Hematopoietic multipotent progenitor cell (in vitro differentiated cells): ENCODE data around the gene MYBPC2. TPM values are rescaled to one million over a fixed set of nuclear protein-coding genes. Genes with fewer than 3 reads are reported as not detected.
"Not testable (repeated sequence)": the region's sequence is repeated elsewhere in the genome, so short reads cannot be mapped to it uniquely, and the experiment has no call there.

Source experiments
- DNase-seq, 3 donors: peaks; one replicate each; pipeline ENCODE4 v3.0.0-alpha.2; 2011 to 2015; ENCODE audit warnings: low read depth in 2 of 3, low spot score in 2 of 3
- total RNA-seq: library from RNA; depleted of rRNA; stranded (reverse); fragments of >200 nt; gene quantifications from one replicate; pipeline ENCODE4 v1.2.3, GENCODE V29; 2012

MYBPC2 gene
- total RNA-seq = 0.27 TPM

- peak in 1 of 3 donors; percentile 10 for DNase-seq
Measured at GRCh38 chr19:50432221-50433028, at the start of gene MYBPC2. Gene MYBPC2, plus strand, starts transcription at chr19:50432892. Its CDS starts 62 bp downstream, at chr19:50432954.

DNA sequence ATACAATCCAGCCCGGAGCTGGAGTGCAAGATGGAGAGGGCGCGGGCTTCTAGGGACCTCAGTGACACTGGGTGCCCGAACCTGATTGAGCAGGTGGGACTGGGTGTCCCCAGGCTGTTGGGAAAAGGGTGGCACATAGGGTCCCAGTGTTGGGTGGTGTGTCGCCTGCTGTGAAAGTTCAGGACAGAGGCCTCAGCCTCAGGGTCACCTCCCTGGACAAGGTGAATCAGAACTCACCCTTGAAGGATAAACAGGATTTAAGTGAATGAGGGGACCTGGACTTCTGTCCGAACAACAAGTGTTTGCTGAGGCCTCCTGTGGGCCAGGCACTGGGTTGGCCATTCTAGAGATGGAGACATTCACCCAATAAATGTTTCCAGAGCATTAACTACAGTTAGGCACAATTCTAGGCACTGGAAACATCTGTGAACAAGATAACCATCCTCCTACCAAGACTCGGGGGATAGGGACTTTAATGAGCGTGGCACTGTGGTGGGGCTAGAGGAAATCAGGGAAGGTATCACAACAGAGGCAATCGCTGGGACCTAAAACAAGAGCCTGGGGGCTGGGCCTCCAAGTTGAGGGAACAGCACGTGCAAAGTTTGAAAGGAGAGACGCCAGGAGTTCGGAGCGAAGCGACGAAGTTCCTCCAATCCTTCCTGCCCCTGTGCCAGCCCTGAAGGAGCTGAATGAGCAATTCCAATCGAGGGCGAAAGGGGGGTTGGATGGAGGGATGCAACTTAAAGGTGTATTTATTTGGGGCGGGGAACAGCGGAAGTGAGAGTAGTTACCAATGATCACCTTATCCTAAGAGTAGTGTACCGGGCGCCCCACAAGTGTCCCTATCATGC is 49.5 kb upstream of the MYBPC2 start:
- no peak for DNase-seq

GRCh38 chr19:50383852-50384684 is 48.6 kb upstream of the MYBPC2 start, which contains the start of gene POLD1:
Gene POLD1, plus strand, starts transcription at chr19:50384347. Its CDS starts 14,505 bp downstream, at chr19:50398852.
- DNase-seq = peak; percentile 98 to 99 (median 98)

- peak in 1 of 3 donors; percentile 25 for DNase-seq
Measured at GRCh38 chr19:50384685-50385535, 47.8 kb upstream of the MYBPC2 start.

GRCh38 chr19:50387176-50387867 is 45.4 kb upstream of the MYBPC2 start:
- DNase-seq = no peak

- DNase-seq = no peak
Measured at GRCh38 chr19:50387868-50388245, 44.8 kb upstream of the MYBPC2 start.

DNA sequence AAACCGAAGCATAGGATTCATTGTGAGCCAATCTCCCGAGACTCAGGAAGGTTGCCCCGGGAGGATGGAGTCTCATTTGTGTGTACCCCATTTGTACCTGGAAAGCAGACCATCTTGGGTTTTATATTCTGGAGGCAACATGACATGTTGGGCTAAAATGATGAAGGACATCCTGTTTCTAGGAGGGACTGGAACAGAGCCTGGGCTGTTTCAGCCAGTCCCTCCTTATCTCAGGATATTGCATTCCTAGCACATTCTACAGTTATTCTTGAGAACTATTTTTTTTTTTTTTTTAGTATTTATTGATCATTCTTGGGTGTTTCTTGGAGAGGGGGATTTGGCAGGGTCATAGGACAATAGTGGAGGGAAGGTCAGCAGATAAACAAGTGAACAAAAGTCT is 42.4 kb upstream of the MYBPC2 start:
- DNase-seq = not testable (repeated sequence)

DNA sequence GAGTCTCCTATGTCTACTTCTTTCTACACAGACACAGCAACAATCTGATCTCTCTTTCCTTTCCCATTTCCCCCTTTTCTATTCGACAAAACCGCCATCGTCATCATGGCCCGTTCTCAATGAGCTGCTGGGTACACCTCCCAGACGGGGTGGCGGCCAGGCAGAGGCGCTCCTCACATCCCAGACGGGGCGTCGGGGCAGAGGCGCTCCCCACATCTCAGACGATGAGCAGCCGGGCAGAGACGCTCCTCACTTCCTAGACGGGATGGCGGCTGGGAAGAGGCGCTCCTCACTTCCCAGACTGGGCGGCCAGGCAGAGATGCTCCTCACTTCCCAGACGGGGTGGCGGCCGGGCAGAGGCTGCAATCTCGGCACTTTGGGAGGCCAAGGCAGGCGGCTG is 41.7 kb upstream of the MYBPC2 start:
- DNase-seq = not testable (repeated sequence)

DNA sequence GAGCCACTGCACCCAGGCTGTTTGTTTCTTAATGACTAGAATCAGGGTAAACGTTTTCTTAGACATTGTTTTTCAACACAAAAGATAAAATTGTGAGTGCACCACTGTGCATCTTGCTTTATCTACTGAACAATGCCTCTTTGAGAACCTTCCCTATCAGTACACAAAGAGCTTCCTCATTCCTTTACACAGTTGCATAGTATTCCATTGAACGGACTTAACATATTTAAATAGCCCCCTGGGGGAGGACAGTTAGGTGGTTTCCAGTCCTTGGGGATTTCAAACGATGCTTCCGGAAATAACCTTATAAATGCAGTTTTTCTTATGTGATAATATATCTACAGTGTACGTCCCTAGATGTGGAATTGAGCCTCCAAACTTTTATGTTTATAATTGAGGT is 39.9 kb upstream of the MYBPC2 start:
- no peak for DNase-seq

DNA sequence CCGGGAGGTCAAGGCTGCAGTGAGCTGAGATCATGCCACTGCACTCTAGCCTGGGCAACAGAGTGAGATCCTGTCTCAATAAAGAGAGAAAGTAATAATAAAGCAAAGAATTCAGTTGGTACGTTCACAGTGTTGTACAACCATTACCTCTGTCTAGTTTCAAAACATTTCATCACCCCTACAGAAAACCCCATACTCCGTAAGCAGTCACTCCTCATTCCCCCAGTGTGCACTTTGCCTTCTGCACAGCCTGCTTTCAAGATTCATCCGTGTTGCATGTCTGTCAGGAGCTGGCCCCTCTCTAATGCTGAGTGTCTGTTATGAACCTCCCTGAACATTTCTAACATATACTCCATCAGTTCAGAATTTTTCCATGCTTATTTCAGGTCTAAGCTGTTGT is 39.1 kb upstream of the MYBPC2 start:
- no peak for DNase-seq

GRCh38 chr19:50394017-50394416 is 38.7 kb upstream of the MYBPC2 start:
- no peak for DNase-seq

- no peak for DNase-seq
Measured at GRCh38 chr19:50398675-50399367, 33.9 kb upstream of the MYBPC2 start.

- no peak for DNase-seq
Measured at GRCh38 chr19:50399368-50399745, 33.3 kb upstream of the MYBPC2 start.

DNA sequence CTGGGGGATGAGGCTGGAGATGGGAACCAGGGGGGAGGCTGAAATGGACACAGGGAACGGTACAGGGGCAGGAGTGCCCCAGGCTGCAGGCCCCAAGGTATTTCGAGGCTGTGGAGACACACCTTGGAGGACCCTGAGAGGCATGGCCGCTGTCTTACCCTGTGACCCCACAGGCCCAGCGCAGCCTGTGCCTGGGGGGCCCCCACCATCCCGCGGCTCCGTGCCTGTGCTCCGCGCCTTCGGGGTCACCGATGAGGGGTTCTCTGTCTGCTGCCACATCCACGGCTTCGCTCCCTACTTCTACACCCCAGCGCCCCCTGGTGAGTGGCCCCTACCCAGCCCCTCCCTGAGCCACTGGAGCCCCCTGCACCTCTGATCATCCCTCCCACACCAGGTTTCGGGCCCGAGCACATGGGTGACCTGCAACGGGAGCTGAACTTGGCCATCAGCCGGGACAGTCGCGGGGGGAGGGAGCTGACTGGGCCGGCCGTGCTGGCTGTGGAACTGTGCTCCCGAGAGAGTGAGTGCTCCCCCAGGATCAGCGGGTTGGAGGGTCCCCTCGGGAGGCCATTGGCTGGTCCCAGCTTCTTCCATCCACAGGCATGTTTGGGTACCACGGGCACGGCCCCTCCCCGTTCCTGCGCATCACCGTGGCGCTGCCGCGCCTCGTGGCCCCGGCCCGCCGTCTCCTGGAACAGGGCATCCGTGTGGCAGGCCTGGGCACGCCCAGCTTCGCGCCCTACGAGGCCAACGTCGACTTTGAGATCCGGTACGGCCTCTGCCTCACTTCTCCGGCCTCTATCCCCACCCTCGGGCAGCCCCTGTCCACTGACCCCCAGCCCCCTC is 30.9 kb upstream of the MYBPC2 start:
- no peak for DNase-seq

DNA sequence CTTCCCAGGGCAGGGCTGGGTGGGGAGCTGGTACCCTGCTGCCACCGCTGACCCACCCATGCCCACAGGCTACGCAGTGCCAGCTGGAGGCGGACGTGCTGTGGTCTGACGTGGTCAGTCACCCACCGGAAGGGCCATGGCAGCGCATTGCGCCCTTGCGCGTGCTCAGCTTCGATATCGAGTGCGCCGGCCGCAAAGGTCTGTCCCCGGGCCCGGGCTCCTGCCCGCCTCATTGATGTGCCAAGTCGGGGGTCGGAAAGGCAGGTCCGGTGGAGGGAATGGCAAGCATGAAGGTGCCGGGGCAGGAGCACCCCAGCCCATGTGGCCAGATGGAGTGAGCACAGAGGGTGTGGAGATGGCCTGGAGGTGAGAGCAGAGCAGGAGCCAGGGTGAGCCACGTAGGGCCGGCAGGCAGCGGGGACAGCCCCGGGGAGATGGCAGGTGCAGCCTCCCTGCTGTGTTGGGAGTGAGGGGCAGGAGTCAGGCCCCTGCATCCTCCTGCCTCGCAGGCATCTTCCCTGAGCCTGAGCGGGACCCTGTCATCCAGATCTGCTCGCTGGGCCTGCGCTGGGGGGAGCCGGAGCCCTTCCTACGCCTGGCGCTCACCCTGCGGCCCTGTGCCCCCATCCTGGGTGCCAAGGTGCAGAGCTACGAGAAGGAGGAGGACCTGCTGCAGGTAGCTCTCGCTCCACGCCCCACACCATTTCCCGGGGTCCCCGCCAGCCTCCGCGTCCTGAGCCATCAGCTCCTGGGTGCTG is 30.0 kb upstream of the MYBPC2 start:
- no peak for DNase-seq

- DNase-seq = no peak
Measured at GRCh38 chr19:50406156-50406820, 26.4 kb upstream of the MYBPC2 start.

GRCh38 chr19:50406829-50407228 is 25.9 kb upstream of the MYBPC2 start:
- no peak for DNase-seq
